Right forelimb (tissue), 1 donor: ENCODE data around the gene DSCAML1.

Experiments used
- DNase-seq: peaks from one replicate; pipeline ENCODE4 v3.0.0-alpha.2; 2018

Gene DSCAML1

GRCh38 chr11:117752071-117752470, 44.9 kb downstream of the DSCAML1 start:
- DNase-seq, result no peak

DNA sequence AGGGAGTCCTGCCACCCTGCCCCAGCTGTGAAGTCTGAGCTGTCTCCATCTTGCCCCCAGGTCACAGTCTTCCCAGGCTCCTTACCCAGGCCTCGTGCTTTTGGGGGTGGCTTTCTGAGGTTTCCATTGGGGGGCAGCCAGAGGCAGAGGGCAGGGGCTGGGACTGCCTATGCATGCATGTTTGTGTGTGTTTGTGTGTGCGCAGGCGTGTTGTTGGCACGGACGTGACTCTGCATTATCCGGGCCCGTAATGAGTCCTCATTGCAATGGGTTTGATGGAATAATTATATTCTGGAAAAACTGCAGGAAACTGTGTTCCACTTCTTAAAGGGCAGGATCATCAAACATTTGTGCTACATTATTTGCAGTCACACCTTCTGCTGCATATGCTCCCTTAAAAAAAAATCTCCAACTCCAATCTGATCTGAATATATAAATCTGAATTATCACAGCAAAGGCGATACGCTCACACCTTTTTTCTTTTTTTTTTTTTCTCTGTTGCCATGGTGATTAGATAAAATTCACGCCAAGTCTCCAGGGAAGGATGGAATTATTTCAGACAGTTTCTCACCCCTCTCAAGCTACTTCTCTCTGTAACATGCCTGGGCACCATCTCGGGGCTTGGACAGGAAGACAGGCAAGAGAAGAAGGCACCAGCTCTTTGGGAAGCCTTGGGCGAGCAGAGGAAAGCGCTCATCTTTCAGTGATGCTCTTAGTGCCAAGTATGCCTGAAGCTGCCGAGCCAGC, 45.9 kb downstream of the DSCAML1 start:
- no peak for DNase-seq

- no peak for DNase-seq
These were observed 46.7 kb downstream of the DSCAML1 start for GRCh38 chr11:117750357-117750756.

DNA sequence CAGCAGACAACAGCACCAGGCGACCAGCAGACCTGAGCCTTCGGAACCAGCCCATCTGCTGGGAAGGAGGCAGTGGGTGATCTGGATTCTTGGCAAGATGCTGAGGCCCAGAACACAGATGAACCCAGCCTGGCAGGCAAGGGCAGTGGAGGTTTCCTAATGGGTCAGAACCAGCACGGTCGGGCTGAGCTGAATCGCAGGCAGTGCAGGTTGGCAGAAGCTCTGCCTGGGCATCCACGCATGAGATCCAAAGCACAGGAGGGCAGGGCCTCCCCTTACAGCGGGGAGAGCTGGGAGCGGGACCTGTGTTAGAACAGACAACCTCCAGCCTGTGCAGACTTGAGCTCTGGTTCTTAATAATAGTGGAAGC, 47.5 kb downstream of the DSCAML1 start:
- DNase-seq, result no peak

DNA sequence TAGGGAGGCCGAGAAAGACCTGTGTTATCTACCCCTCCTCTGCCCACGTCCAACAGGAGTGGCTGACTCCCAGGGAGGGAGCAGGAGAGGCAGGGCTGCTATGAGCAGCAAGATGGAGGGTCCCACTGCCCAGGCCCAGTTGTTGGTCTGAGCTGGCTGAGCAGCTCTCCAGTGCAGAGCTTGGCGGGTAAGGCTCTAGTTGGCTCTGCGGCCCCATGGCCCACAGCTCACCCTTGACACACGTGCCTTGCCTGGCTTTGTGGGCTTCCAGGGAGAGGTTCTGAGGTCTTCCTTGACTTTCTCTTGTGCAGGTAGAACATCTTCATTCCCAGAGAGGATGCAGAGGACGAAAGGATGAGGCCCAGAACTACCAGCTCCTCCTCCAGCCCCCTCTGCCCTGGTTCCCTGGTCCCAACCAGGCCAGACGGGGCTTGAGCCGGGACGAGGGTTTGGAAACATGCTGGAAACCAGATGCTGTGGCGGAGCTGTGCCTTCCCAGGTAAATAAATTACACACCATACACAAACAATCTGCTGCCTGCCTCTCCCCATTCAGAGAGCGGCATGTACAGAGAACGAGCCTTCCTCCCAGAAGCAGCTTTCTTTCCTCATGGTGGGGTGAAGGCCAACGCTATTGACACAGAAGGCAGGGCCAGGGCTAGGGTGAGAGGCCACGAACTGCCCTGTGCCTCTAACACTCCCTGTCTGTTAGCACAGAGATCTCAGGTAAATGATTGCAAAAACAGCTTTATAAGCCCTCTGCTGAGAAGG, 48.1 kb downstream of the DSCAML1 start:
- DNase-seq, result no peak

DNA sequence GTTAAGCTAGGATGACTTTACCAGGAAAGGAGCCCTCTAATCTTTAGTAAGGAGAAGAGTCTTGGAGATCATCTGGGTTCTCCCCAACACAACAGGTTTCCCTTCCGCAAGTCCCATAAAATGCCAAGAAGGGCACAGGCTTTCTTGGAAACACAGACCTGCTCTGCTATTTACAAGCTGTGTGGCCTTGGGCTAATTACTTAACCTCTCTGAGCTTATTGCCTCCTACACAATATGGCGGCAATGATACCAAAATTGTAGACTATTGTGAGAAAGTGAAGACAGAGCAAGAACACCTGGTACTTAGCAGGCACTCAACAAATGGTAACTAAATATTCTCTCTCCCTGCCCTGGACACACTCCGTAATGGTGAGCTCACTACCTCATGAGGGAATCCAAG, 49.1 kb downstream of the DSCAML1 start:
- DNase-seq, result no peak

DNA sequence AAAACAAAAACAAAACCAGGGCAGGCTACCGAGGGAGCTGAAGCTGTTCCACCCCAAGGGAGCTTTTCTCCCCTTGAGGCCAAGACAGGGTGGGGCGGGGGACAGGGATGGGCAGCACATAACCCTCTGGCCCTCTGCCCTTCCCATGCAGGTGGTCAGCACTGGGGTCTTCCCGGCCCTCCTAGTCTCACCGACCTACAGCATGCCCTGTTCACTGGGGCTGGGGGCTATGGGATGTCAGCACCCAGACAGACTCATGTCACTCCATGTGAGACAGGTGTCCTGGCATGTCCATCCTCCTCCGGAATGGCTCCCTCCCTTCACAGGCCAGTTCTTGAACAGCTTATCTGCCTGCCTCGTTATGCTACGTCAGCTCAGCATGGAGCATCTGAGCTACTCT, 51.7 kb downstream of the DSCAML1 start:
- DNase-seq, result no peak

GRCh38 chr11:117744471-117745150, 52.4 kb downstream of the DSCAML1 start:
- no peak for DNase-seq

DNA sequence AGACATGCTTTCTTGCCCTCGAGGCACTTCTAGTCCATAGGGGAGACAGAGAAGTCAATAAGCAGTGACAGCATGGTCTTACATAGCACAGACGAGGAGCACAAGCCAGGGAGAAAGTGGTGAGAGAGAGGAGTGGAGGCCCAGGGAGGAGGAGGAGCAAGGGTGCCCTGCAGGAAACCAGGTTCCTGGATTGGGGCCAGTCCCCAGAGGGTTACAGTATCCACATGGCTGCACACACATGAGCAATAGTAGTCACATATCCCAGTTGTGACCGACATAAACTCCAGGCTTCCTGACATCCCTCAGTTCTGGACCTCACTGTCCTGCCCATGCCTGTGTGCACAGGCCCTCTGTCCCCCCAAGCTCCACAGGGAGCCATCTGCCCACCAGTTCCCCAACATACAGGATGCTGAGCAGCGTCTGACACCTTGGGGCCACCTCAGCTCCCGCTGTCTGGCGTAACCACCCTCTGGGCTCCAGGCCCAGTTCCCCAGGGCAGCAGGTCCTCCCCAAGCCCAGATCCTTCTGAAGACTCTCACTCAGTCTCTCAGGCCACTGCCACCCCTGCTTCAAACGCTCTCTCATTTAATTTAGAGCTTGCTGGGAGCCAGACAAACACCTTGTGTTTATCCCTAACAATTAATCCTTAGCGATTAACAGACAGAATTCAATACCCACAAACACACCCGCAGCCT, 53.7 kb downstream of the DSCAML1 start:
- no peak for DNase-seq

DNA sequence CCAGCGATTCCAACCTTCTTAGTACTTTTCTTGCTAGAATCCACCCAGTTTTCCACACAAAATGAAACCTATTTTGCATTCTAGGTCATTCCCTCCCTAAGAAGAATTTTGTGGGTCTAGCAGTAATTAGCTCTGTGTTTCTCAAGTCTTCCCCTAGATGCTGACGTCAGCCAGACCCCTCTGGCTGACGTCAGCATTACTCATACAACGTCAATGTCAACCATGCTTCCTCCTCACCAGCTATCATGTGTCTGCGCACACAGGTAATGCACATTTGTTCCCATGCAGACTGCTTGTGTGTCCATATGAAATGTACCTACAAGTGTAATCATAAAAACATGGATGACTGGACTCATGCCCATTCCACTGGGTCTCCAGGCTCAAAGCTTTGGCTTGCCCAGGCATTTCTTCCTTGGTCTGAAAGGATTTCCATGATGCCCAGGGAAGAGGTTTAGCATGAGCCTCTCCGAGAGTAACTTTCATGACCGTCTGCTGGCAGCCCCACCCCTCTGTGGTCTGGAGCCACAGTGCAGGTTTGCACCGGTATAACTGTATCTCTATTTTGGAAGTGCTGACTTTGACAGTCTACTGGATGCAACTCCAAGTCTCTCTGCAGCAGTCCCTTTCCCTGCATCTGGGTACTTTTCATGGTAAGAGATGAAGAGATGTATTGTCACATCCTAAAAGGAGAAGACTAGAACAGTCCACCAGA, 58.6 kb downstream of the DSCAML1 start:
- no peak for DNase-seq

DNA sequence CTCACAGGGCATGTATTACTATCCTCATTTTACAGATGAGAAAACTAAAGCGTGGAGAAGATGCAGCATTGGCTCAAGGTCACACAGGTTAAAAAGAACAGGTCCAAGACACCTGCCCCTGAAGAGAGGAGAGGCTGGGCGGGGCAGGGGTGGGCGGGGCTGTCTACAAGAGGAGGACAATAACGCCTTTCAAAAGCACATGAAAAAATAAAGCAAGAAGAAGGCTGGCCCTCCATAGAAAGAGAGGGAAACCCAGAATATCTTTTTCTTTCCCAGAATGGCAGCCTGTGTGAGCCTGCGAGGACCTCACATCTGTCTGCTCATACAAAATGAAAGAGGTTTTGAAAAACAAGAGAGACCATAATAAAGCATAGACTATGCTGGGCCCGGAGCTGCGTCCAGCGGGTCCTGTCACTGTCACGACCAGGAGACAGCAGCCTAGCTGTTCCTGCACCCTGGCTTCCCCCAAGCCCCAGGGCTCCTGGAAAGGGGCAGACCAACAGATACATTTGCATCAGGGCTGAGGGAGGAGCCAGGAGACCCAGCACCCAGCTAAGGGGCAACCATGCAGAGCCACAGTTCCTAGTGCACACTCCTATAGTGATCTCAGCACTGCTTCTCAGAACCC, 61.6 kb downstream of the DSCAML1 start:
- no peak for DNase-seq

DNA sequence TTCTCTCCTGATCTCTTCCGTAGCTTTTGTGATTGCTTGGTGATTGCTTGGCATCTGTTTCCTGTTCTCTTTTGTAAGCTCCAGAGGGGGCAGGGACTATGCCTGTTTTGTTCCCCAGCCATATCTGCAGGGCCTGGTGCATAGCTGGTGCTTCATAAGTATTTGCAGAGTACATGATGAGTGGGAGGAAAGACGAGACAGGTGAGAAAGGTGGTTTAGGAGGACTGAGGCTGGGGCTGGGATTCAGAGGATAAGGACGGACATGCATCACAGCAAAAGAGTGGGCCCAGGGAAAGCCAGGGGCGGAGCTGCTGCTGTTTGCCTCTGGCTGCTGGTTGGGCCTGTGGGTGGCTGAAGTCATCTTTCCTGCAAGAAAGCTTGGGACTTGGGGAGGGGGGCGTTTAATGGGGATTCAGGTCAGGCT, 62.4 kb downstream of the DSCAML1 start:
- no peak for DNase-seq

DNA sequence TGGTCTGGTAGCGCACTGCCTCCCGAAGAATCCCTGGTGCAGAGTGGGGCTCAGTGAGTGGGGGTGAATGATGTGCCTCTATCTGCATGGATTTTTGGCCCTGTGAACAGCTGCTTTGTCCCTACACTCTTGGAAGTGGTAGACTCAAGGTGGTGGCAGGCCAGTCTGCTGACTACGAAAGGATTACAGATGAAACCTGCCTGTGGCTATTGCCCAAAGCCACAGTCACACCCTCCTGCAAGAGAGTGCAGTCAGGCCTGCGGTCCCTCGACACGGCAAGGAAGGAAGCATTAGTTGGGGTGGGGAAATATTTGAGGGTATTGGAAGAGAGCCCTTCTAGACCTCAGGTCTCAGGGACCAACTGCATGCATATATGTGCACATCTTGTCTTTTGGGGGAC, 63.7 kb downstream of the DSCAML1 start:
- no peak for DNase-seq

DNA sequence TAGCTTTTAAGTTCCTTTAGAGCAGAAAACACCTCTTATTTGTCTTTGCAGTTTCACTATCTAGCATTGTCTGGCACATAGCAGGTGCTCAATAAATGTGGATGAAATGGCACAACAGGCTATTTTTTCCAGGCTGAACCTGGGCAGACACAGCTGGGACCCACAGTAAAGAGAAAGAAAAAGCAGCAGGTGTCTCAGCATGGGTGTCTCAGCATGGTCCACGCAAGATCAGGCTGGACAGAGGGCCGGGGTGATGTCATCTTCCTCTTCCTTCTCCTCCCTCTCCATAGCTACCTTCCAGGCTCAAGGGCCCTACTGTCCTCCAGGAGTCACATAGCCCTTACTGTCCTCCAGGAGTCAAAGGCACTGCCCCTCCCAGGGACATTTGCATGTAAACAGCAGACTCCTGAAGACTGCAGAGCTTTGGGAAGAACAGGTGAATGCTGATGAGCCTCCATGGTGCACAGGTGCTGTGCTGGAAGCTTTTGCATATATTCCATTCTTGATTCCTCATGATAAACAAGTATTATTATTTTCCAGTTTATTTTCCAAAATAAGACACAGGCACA, 65.2 kb downstream of the DSCAML1 start:
- DNase-seq, result no peak

- no peak for DNase-seq
These were observed 66.7 kb downstream of the DSCAML1 start for GRCh38 chr11:117730208-117730800.

GRCh38 chr11:117725048-117725734, 71.8 kb downstream of the DSCAML1 start:
- DNase-seq, result no peak

GRCh38 chr11:117724621-117725020, 72.4 kb downstream of the DSCAML1 start:
- DNase-seq, result no peak

DNA sequence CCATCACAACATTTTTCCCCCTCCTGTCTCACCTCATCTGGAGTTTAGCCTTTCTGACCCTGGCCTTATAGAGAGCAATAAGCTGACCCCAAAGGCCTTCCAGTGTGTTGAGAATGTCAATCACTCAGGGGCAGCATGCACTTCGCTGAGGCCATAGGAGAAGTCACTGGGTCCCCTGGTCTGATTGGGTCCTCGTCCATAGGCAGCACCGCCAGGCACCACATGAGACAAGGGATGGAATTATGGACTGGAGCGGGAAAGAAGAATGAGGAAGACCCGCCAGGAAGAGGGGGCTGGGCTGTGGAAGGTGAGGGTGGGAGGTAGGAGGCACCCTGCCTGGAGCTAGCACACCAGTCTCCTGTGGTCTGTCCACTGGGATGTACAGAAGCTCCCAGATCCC, 72.9 kb downstream of the DSCAML1 start:
- DNase-seq, result no peak

DNA sequence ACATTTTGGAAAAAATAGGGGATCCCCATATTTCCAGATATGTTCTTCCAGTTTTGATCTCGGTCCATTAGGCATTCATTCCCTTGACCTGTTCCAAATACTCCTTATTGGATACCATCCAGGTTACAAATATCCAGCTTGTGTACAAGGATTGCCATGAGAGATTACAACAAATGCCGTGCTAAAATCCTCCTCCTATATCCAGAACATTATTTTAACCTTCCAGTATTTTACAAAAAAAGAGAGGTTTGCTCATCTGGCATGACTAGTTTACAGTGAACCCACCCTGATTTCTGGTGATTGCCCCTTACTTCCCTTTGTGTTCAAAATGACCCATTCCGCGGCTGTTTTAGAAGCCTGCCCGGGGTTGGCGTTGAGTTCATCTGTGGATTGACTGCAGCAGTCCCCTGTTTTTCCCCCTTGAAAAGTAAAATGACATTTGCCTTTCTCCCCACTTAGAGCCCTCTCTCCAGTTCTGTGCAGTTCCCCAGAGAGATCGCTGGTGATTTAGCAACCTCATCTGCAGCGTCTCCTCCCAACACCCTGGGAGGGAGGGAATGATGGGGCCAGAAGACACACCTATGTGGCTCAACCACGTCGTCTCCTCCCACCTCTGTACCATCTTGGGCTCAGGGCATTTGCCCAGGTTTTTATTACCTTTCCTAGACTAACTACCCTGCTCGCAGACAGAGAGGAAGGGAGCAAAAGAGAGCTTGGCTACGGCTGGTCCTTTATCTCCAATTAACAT, 73.6 kb downstream of the DSCAML1 start:
- no peak for DNase-seq

GRCh38 chr11:117722082-117722481, 74.9 kb downstream of the DSCAML1 start:
- DNase-seq, result no peak
